Activated gamma-delta T cell treated with anti-CD3 and anti-CD28 coated beads, Interleukin-2, amount 50 U/mL, for 16 hours (primary cell): Measurements from ENCODE around the gene RPL10L.

Source experiments
- DNase-seq: peaks from one replicate; pipeline ENCODE4 v3.0.0-alpha.2; 2020; ENCODE audit warnings: low read depth

RPL10L gene

GRCh38 chr14:46651526-46652144 is at the start of gene RPL10L:
Gene RPL10L (minus strand): TSS chr14:46651781. CDS start chr14:46651736, 45 bp downstream.
- no peak for DNase-seq

- DNase-seq, result no peak
Observed at GRCh38 chr14:46691819-46692218, 40.2 kb upstream of the RPL10L start.

- DNase-seq, result no peak
Observed at GRCh38 chr14:46686652-46687051, 35.1 kb upstream of the RPL10L start.

GRCh38 chr14:46672128-46672527 is 20.5 kb upstream of the RPL10L start:
- no peak for DNase-seq

GRCh38 chr14:46663382-46663781 is 11.8 kb upstream of the RPL10L start:
- DNase-seq, result no peak

GRCh38 chr14:46661728-46662127 is 10.1 kb upstream of the RPL10L start:
- no peak for DNase-seq

- no peak for DNase-seq
Observed at GRCh38 chr14:46653031-46653755, 1.6 kb upstream of the RPL10L start.

- no peak for DNase-seq
Observed at GRCh38 chr14:46646796-46647195, 4.8 kb downstream of the RPL10L start.

GRCh38 chr14:46626876-46627275 is 24.7 kb downstream of the RPL10L start:
- DNase-seq, result no peak
